ENCODE data around the gene TIGD1. TPM values are rescaled to one million over a fixed set of nuclear protein-coding genes. Genes with fewer than 3 reads are reported as not detected.

Gene TIGD1
- total RNA-seq, 4 donors from 2014 or later, result 6.7 to 11.6 (median 6.9) TPM

DNA sequence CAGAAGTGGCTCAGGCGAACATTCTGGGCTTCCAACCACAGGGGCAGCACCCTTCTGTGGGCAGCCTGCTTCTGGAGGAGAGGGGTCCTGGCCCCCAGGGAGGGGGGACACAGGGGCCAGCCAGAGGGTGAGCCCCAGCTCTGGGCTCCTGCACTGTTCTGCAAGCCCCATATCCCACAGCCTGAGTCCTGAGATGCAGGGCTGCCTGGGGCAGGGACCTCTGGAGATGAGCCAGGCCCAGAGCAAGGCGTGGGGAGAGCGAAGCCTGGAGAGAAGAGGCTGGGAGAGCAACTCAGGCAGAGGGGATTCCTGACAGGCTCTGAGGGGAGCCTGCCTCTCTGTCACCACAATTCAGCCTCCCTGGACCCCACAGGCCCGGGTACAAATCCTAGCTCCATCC, 43.6 kb downstream of the TIGD1 start:
- intact Hi-C loops (cut with DNase I), result no loop called here
- TF ChIP-seq POLR2A (IDR thresholded peaks at IDR 0.05) (no peak), CTCF (IDR thresholded peaks at IDR 0.05) (no peak)
- Histone ChIP-seq H3K27me3 (no peaks in the 10 kb centered on the region), H3K4me1 (peaks cover 8 to 17% of the 10 kb centered on the region in 2 donors), H3K4me3 (replicated peaks in 1 of 3) (no peak overlapping the region), H3K9me3 (no peaks in the 10 kb centered on the region), H3K27ac (no peak overlapping the region), H3K36me3 (no peaks in the 10 kb centered on the region)
- 90% methylated on average over 4 of the region's 4 CpGs; no CpG with 5 or more reads in 1 of the 2 donors for WGBS, 2 donors
- no peak for DNase-seq

GRCh38 chr2:232505856-232506255, 44.5 kb downstream of the TIGD1 start:
- no peak for DNase-seq
- intact Hi-C loops (cut with DNase I), result no loop called here

DNA sequence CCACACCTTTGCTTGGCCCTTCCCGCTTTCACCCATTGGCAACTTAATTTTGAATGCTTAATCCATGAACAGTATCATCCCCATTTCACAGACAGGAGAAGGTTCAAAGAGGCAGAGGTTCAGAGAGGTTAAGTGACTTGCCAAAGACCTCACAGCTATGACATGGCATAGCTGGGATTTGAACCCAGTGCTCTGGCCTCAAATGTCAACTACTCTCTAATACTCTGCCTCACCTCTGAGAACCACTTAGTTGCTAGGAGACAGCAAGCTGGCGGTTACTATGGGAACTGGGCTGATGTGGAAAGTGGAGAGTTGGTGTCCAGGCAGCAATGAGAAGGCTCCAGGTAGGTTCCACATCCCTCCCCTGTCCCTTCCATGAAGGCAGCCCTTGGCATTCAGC, 45.9 kb downstream of the TIGD1 start:
- peaks cover 8 to 23% of the 10 kb centered on the region in 2 donors for H3K4me1 ChIP-seq
- DNase-seq, result no peak
- no peak overlapping the region for H3K27ac ChIP-seq
- no peak for TF ChIP-seq CTCF (IDR thresholded peaks at IDR 0.05)
- no peak for TF ChIP-seq POLR2A (IDR thresholded peaks at IDR 0.05)
- no peaks in the 10 kb centered on the region for H3K27me3 ChIP-seq
- 93 to 94% methylated on average over 1 to 2 of the region's 2 CpGs for WGBS, 2 donors
- no peak overlapping the region for H3K4me3 ChIP-seq (replicated peaks in 1 of 3)
- intact Hi-C loops (cut with DNase I), result no loop called here
- H3K36me3 ChIP-seq, result no peaks in the 10 kb centered on the region
- H3K9me3 ChIP-seq, result no peaks in the 10 kb centered on the region

More at GRCh38 chr2:232505856-232506255, 44.5 kb downstream of the TIGD1 start:
- 62 to 80% methylated on average over 5 to 7 of the region's 10 CpGs for WGBS, 2 donors
- Histone ChIP-seq H3K4me3 (replicated peaks in 1 of 3) (no peak overlapping the region), H3K4me1 (peaks cover 8 to 23% of the 10 kb centered on the region in 2 donors), H3K27ac (no peak overlapping the region), H3K27me3 (no peaks in the 10 kb centered on the region), H3K36me3 (no peaks in the 10 kb centered on the region), H3K9me3 (no peaks in the 10 kb centered on the region)
- TF ChIP-seq POLR2A (IDR thresholded peaks at IDR 0.05), result no peak
- no peak for TF ChIP-seq CTCF (IDR thresholded peaks at IDR 0.05)

DNA sequence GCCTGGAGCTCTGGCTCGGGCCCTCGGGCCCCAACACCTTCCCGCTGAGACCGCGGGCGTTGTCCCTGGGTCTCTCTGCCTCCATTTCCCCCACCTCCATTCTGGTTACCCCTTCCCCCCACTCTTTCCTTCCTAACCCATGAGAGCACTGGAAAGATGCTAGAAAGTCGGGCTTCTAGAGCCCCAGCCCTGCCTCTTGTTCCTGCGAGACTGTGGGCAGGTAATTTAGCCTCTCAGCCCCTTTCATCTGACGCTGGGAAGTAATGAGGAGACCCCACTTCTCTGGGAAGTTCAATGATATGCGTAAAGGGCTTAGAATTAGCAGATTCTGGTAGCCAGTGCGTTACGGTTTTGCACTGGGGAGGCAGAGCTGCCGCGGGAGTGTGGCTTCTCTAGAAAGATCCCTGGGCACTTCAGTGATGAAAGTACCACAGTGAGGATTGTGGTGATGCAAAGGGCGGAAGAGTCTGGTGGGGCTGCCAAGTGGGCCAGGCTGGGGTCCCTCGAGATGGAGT, 46.5 kb downstream of the TIGD1 start:
- Histone ChIP-seq H3K4me3 (replicated peaks in 1 of 3) (no peak overlapping the region), H3K36me3 (no peaks in the 10 kb centered on the region), H3K4me1 (peaks cover 8 to 23% of the 10 kb centered on the region in 2 donors), H3K27me3 (no peaks in the 10 kb centered on the region), H3K9me3 (no peaks in the 10 kb centered on the region), H3K27ac (no peak overlapping the region)
- intact Hi-C loops (cut with DNase I), result no loop called here
- WGBS, 2 donors, result 48 to 70% methylated on average over 16 of the region's 16 CpGs
- DNase-seq, result no peak
- TF ChIP-seq POLR2A (IDR thresholded peaks at IDR 0.05) (no peak), CTCF (IDR thresholded peaks at IDR 0.05) (no peak)

- TF ChIP-seq POLR2A (IDR thresholded peaks at IDR 0.05), result no peak
- TF ChIP-seq CTCF (IDR thresholded peaks at IDR 0.05), result no peak
- Histone ChIP-seq H3K36me3 (no peaks in the 10 kb centered on the region), H3K27ac (no peak overlapping the region), H3K9me3 (no peaks in the 10 kb centered on the region), H3K4me3 (replicated peaks in 1 of 3) (peak overlapping the region in 2 of 3 donors; percentile 9 to 36), H3K27me3 (no peaks in the 10 kb centered on the region), H3K4me1 (peaks cover 8 to 23% of the 10 kb centered on the region in 2 donors)
- DNase-seq, result peak; percentile 21 to 27
- 17 to 22% methylated on average over 13 to 33 of the region's 75 CpGs for WGBS, 2 donors
- intact Hi-C loops (cut with DNase I), result no loop called here
Measured at GRCh38 chr2:232502911-232503808, 47.2 kb downstream of the TIGD1 start.
